ENCODE measurements around the gene RNU7-1. TPM values are rescaled to one million over a fixed set of nuclear protein-coding genes. Genes with fewer than 3 reads are reported as not detected.
A peak's percentile ranks its signal among the peaks of the same experiment; 100 is the strongest.

The RNU7-1 gene
- total and polyA plus RNA-seq, 2 donors, result not detected

GRCh38 chr12:6948873-6949594, 5.4 kb downstream of the RNU7-1 start:
- Histone ChIP-seq H3K36me3 (ENCODE audit: insufficient read depth) (no peaks in the 10 kb centered on the region), H3K27ac (ENCODE audit: low read depth) (no peak overlapping the region), H3K4me1 (ENCODE audit: insufficient read depth) (no peaks in the 10 kb centered on the region), H3K4me3 (ENCODE audit: low read depth, low read length) (no peak overlapping the region)
- no peak for DNase-seq (ENCODE audit: extremely low spot score)
- WGBS, result 83% methylated on average over 15 of the region's 15 CpGs

- no peak for DNase-seq (ENCODE audit: extremely low spot score)
Observed at GRCh38 chr12:6950401-6950801, 6.8 kb downstream of the RNU7-1 start.

GRCh38 chr12:6950811-6951540, 7.4 kb downstream of the RNU7-1 start, which contains the start of gene PTPN6:
Gene PTPN6 (plus strand): TSS chr12:6951356. CDS start chr12:6951513, 157 bp downstream.
- Histone ChIP-seq H3K4me1 (ENCODE audit: insufficient read depth) (no peaks in the 10 kb centered on the region), H3K4me3 (ENCODE audit: low read depth, low read length) (peak within 1 kb of the TSS; percentile 32), H3K27ac (ENCODE audit: low read depth) (peak within 1 kb of the TSS; percentile 14), H3K36me3 (ENCODE audit: insufficient read depth) (peaks cover 5% of the 10 kb centered on the region)
- no peak for DNase-seq (ENCODE audit: extremely low spot score)
- WGBS, result 73% methylated on average over 25 of the region's 25 CpGs

More at GRCh38 chr12:6950401-6950801, 6.8 kb downstream of the RNU7-1 start:
- Histone ChIP-seq H3K36me3 (ENCODE audit: insufficient read depth) (peaks cover 2% of the 10 kb centered on the region), H3K4me3 (ENCODE audit: low read depth, low read length) (no peak overlapping the region), H3K27ac (ENCODE audit: low read depth) (no peak overlapping the region), H3K4me1 (ENCODE audit: insufficient read depth) (no peaks in the 10 kb centered on the region)
- 73% methylated on average over 1 of the region's 1 CpG for WGBS

GRCh38 chr12:6951551-6952120, 8.0 kb downstream of the RNU7-1 start:
- Histone ChIP-seq H3K36me3 (ENCODE audit: insufficient read depth) (peaks cover 5% of the 10 kb centered on the region), H3K4me3 (ENCODE audit: low read depth, low read length) (peak overlapping the region; percentile 32), H3K4me1 (ENCODE audit: insufficient read depth) (no peaks in the 10 kb centered on the region), H3K27ac (ENCODE audit: low read depth) (no peak overlapping the region)
- DNase-seq (ENCODE audit: extremely low spot score), result no peak
- WGBS, result 83% methylated on average over 20 of the region's 20 CpGs

GRCh38 chr12:6952121-6952862, 8.7 kb downstream of the RNU7-1 start:
- WGBS, result 64% methylated on average over 22 of the region's 22 CpGs
- H3K4me3 ChIP-seq (ENCODE audit: low read depth, low read length), result no peak overlapping the region
- H3K27ac ChIP-seq (ENCODE audit: low read depth), result no peak overlapping the region
- DNase-seq (ENCODE audit: extremely low spot score), result no peak
- no peaks in the 10 kb centered on the region for H3K4me1 ChIP-seq (ENCODE audit: insufficient read depth)
- peaks cover 5% of the 10 kb centered on the region for H3K36me3 ChIP-seq (ENCODE audit: insufficient read depth)

GRCh38 chr12:6952863-6953441, 9.3 kb downstream of the RNU7-1 start:
- H3K36me3 ChIP-seq (ENCODE audit: insufficient read depth), result peaks cover 5% of the 10 kb centered on the region
- no peak for DNase-seq (ENCODE audit: extremely low spot score)
- WGBS, result 81% methylated on average over 15 of the region's 15 CpGs
- no peaks in the 10 kb centered on the region for H3K4me1 ChIP-seq (ENCODE audit: insufficient read depth)
- no peak overlapping the region for H3K27ac ChIP-seq (ENCODE audit: low read depth)
- H3K4me3 ChIP-seq (ENCODE audit: low read depth, low read length), result no peak overlapping the region

- H3K27ac ChIP-seq (ENCODE audit: low read depth), result no peak overlapping the region
- DNase-seq (ENCODE audit: extremely low spot score), result no peak
- WGBS, result 52% methylated on average over 24 of the region's 24 CpGs
- no peak overlapping the region for H3K4me3 ChIP-seq (ENCODE audit: low read depth, low read length)
- H3K36me3 ChIP-seq (ENCODE audit: insufficient read depth), result peaks cover 5% of the 10 kb centered on the region
- no peaks in the 10 kb centered on the region for H3K4me1 ChIP-seq (ENCODE audit: insufficient read depth)
Observed at GRCh38 chr12:6953442-6954315, 10.1 kb downstream of the RNU7-1 start.

- WGBS, result 88% methylated on average over 21 of the region's 21 CpGs
- no peak for DNase-seq (ENCODE audit: extremely low spot score)
- H3K27ac ChIP-seq (ENCODE audit: low read depth), result no peak overlapping the region
- peaks cover 5% of the 10 kb centered on the region for H3K36me3 ChIP-seq (ENCODE audit: insufficient read depth)
- no peak overlapping the region for H3K4me3 ChIP-seq (ENCODE audit: low read depth, low read length)
- no peaks in the 10 kb centered on the region for H3K4me1 ChIP-seq (ENCODE audit: insufficient read depth)
Observed at GRCh38 chr12:6954316-6955107, 10.9 kb downstream of the RNU7-1 start.

- no peak overlapping the region for H3K27ac ChIP-seq (ENCODE audit: low read depth)
- no peaks in the 10 kb centered on the region for H3K4me1 ChIP-seq (ENCODE audit: insufficient read depth)
- WGBS, result 86% methylated on average over 22 of the region's 22 CpGs
- no peak for DNase-seq (ENCODE audit: extremely low spot score)
- H3K4me3 ChIP-seq (ENCODE audit: low read depth, low read length), result no peak overlapping the region
- H3K36me3 ChIP-seq (ENCODE audit: insufficient read depth), result peaks cover 5% of the 10 kb centered on the region
Observed at GRCh38 chr12:6955108-6956020, 11.7 kb downstream of the RNU7-1 start.

- Histone ChIP-seq H3K4me3 (ENCODE audit: low read depth, low read length) (no peak overlapping the region), H3K27ac (ENCODE audit: low read depth) (no peak overlapping the region), H3K36me3 (ENCODE audit: insufficient read depth) (peaks cover 5% of the 10 kb centered on the region), H3K4me1 (ENCODE audit: insufficient read depth) (no peaks in the 10 kb centered on the region)
- no peak for DNase-seq (ENCODE audit: extremely low spot score)
- 82% methylated on average over 28 of the region's 28 CpGs for WGBS
Observed at GRCh38 chr12:6956021-6956727, 12.6 kb downstream of the RNU7-1 start.

All from urinary bladder (tissue), 4 donors.